NCI-H187 (cell line): ENCODE measurements around the gene PTPRN2.

Experiments
- DNase-seq, 2 experiments: peaks; one replicate each; lab custom pipeline; 2025; lab: John Stamatoyannopoulos, UW

Gene PTPRN2

GRCh38 chr7:158028290-158028941, 559.2 kb downstream of the PTPRN2 start:
- no peak for DNase-seq

- DNase-seq: no peak
Observed at GRCh38 chr7:158027646-158028045, 560.0 kb downstream of the PTPRN2 start.

- DNase-seq: no peak
Observed at GRCh38 chr7:158026636-158027265, 560.9 kb downstream of the PTPRN2 start.

- DNase-seq: no peak
Observed at GRCh38 chr7:158025686-158026600, 561.7 kb downstream of the PTPRN2 start.

GRCh38 chr7:158024881-158025280, 562.7 kb downstream of the PTPRN2 start:
- DNase-seq: no peak

GRCh38 chr7:158024351-158024715, 563.3 kb downstream of the PTPRN2 start:
- DNase-seq: no peak

GRCh38 chr7:158023681-158024350, 563.8 kb downstream of the PTPRN2 start:
- DNase-seq: no peak

- DNase-seq: no peak
Observed at GRCh38 chr7:158023157-158023556, 564.5 kb downstream of the PTPRN2 start.

- DNase-seq: no peak
Observed at GRCh38 chr7:158022601-158023000, 565.0 kb downstream of the PTPRN2 start.

GRCh38 chr7:158021836-158022235, 565.8 kb downstream of the PTPRN2 start:
- DNase-seq: no peak

GRCh38 chr7:158020706-158021095, 566.9 kb downstream of the PTPRN2 start:
- DNase-seq: no peak

GRCh38 chr7:158019726-158020705, 567.6 kb downstream of the PTPRN2 start:
- DNase-seq: no peak

GRCh38 chr7:158018971-158019645, 568.5 kb downstream of the PTPRN2 start:
- DNase-seq: no peak

- DNase-seq: no peak
Observed at GRCh38 chr7:158018098-158018762, 569.4 kb downstream of the PTPRN2 start.

GRCh38 chr7:158017111-158018097, 570.2 kb downstream of the PTPRN2 start:
- no peak for DNase-seq

- DNase-seq: peak in 1 of 2 experiments; percentile 62
Observed at GRCh38 chr7:158016180-158017097, 571.2 kb downstream of the PTPRN2 start.

- DNase-seq: peak; percentile 15 to 81
Observed at GRCh38 chr7:158015403-158016179, 572.0 kb downstream of the PTPRN2 start.
